GM12874 (cell line): ENCODE results near the gene MGMT.

Experiments
- TF ChIP-seq, protein P1 (sequence below): IDR thresholded peaks from 2 replicates; pipeline ENCODE4 v1.5.1; 2011; ENCODE audit warnings: low read depth, mild to moderate bottlenecking, control low read depth, low read length, moderate library complexity; ENCODE audit not compliant: insufficient read depth

MGMT gene

DNA sequence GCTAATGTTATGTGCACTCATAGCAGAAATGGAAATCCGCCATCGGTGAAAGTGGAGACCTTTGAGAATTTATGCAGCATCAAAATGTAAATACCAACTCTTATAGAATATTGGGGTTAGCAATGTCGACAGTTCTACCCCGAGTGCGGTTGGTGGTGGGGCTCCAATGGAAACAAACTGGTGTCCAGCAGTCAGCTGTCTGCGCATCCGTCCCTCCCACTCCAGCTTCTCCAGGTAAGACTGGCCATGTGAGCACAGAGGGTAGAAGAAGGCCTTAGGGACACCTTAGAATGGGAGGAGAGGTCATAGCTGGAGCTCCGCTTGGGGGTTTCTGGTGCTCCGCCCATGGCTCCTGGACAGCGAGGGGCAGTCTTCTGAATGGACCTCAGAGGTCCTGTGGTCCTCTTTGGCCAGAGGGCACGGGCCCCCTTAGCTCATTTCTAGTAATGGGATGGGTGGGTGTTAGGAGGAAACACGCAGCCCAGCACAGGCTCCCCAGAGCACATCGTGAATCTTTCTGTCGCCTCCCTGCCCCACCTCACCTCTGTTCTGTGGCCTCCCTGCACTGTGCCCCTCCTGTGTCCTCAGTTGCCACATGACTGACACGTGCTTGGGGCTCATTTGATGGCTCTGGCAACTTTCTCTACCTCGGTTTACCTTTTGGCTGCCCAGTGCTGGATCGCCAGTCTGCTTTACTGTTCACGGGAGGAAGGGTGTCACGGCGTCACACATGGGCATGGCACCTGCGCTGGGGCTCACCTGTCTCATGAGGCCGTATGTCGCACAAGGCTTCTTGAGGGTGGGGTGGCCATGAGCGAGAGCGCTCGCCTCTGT lies 50.0 kb downstream of the MGMT start:
- TF ChIP-seq, protein P1, sequence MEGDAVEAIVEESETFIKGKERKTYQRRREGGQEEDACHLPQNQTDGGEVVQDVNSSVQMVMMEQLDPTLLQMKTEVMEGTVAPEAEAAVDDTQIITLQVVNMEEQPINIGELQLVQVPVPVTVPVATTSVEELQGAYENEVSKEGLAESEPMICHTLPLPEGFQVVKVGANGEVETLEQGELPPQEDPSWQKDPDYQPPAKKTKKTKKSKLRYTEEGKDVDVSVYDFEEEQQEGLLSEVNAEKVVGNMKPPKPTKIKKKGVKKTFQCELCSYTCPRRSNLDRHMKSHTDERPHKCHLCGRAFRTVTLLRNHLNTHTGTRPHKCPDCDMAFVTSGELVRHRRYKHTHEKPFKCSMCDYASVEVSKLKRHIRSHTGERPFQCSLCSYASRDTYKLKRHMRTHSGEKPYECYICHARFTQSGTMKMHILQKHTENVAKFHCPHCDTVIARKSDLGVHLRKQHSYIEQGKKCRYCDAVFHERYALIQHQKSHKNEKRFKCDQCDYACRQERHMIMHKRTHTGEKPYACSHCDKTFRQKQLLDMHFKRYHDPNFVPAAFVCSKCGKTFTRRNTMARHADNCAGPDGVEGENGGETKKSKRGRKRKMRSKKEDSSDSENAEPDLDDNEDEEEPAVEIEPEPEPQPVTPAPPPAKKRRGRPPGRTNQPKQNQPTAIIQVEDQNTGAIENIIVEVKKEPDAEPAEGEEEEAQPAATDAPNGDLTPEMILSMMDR = no peak

DNA sequence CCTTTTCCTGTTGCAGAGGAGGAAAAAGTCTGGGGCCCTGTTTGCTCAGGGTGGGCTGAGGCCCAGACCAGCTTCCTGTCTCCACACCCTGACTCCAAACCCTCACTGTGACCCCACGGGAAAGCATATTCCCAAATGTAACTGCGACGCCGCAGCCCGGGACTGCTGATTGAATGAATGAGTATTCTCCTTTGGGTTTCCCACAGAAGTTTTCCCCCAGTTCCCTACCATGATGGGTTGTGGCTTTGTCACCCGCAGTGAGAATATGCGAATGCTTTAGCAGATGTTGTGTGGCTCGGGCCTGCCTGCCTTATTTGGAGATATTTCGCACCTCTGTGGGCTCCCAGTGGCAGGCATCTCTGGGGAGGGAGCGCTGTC lies 50.6 kb downstream of the MGMT start:
- TF ChIP-seq, protein P1 = no peak

DNA sequence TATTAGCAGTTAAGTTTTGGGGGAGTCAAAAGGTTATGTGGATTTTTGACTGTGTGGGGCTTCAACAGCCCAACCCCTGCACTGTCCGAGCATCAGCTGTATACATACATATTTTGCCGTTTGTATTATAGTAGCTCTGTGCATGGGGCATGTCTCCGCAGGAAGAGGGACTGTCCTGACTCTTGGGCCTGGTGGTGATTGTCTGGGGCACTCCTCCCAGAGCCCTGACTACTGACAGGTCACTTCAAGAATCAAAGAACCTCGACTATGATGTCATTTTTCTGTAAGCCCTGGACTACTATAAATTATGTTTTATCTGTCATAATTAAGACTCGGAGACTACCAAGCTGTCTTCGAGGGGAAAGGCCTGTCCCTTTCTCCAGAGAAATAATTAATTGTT lies 51.8 kb downstream of the MGMT start:
- TF ChIP-seq, protein P1 = no peak

DNA sequence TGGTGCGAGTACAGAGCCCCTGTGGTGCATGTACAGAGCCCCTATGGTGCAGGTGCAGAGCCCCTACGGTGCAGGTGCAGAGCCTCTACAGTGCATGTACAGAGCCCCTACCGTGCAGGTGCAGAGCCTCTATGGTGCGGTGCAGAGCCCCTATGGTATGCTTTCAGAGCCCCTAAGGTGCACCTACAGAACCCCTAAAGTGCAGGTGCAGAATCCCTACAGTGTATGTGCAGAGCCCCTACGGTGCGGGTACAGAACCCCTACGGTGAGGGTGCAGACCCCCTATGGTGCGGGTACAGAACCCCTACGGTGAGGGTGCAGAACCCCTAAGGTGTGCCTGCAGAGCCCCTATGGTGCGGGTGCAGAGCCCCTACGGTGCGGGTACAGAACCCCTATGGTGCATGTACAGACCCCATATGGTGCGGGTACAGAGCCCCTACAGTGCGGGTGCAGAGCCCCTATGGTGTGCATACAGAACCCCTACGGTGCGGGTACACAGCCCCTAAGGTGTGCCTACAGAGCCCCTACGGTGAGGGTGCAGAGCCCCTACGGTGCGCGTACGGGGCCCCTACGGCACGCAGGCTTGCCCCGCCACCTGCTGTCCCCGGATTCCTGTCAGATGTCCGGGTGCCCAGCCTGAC lies 53.5 kb downstream of the MGMT start:
- TF ChIP-seq, protein P1 = no peak

DNA sequence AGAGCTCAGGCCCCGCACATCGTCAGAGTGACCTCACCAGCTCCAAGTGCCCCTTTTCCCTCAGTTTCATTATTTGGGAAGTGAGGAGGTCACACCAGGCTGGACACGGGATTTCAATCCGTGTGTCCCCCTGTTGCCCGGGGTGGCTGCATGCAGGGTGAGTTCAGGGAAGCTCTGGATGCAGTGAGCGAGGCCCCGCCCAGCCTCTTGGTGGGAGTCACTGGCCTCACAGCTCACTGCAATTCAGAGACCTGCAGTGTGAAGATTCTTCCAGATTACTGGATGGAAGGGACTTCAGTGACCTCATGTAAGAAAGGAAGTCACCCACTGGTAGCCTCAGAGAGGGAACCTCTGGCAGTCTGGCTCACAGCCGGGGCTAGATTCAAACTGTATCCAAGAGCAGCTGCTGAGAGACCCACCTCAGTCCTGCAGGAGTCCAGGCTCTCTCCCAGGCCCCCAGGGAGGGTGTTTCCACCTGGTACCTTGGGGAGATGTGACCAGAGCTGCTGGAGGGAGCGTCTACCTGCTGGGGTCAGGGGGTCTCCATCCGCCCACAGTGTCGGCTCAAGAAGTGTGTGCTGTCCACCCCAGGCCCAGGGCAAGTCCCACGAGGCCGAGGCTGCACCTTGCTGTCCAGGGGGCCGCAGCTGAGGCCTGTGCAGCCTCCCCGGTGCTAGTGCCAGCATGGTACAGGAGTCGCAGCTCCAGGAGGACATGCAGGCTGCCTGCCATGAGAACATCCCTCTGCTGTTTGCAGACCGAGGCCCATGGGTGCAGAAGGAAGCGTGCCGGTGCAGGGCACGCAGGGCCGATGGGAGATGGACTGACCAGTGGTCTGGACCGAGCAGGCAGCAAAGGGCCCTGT lies 54.4 kb downstream of the MGMT start:
- TF ChIP-seq, protein P1 = no peak

DNA sequence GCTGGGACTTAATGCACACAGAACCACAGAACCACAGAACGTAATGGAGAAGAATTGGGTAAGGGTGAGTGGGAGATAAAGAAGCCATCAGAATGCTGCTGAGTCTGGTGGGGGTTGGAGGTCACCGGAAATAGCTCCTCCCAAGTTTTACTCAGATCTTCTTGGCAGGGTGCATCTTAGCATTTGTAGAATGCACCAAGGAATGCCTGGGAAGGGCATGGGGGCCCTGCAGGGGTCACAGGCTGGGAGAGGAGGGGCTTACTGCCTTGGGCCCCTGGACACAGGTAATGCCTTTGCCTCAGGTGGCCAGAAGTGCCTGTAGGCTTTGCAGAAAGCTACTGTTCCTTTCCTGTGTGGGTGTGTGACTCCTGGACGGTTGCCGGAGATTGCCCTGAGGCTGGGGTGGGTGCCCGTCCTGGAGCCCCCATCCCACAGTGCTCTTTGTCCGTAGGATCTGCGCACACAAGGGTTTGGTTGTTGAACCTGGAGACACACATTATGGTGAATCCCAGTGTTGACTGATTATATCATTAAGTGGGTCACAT lies 55.1 kb downstream of the MGMT start:
- TF ChIP-seq, protein P1 = no peak

DNA sequence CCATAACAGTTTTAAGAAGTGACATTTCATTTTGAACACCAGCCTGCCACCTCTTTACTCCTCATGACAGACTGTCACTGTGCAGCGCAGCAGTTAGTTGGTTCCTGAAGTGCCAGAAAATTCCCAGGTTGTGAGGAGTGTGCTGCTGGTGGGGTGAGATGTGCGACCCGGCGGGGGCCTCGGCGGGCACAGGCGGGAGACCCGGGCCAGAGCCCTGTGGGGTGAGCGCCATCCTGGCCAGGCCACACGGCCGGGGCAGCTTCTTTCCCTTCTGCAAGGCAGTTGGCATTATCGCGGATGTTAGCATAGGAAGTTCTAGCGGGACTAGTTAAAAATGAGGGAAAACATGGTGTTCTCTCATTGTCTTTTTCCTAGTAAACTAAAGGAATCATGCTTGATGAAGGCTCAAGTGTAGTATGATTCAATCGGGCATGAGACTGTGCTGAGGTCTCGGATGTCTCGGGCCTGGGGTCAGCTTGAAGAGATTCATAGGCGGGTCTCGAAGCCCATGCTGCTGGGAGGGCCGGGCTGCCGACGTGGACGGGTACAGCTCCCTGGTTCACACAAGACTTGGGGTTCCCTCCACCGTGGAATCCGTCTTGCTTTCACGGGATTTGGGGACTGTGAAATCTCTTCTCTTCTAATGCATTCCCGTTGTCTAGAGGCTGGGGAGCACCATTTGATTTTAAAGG lies 56.1 kb downstream of the MGMT start:
- TF ChIP-seq, protein P1 = no peak
